GM18951 (cell line): ENCODE data around the gene FAM120C.

Source experiments
- POLR2A ChIP-seq: IDR thresholded peaks from 4 replicates; pipeline ENCODE4 v1.6.1; 2011; ENCODE audit warnings: mild to moderate bottlenecking; ENCODE audit not compliant: insufficient read length, insufficient read depth; ENCODE audit errors: extremely low read depth
- in situ Hi-C: fragments of 300-500 bp; cut with MboI; formaldehyde crosslinking; loops from one replicate; pipeline ENCODE4 v1.12.0; 2022; ENCODE audit warnings: low sequenced_read_pairs, mixed read lengths, inconsistent platforms; ENCODE audit not compliant: unreplicated experiment

Gene FAM120C

DNA sequence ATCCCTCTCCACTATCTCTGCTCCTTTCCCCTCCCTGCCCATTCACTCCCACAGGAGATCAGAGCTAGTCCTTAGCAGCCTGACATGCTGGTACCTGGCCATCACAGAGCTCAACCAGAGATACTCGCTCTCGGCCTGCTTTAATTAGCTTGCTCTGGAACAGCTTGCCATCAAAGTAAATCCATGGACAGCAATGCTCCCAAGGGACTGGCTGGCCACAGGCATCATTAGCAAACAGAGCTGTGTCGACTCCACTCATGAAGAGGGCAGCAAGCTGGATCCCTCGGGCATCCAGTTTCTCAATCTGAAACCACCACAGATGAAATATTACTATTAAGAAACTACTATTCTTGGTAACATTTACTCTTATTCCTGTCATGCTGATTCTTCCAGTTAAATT lies 95.4 kb downstream of the FAM120C start:
- TF ChIP-seq POLR2A: no peak
- in situ Hi-C loops: no loop called here

DNA sequence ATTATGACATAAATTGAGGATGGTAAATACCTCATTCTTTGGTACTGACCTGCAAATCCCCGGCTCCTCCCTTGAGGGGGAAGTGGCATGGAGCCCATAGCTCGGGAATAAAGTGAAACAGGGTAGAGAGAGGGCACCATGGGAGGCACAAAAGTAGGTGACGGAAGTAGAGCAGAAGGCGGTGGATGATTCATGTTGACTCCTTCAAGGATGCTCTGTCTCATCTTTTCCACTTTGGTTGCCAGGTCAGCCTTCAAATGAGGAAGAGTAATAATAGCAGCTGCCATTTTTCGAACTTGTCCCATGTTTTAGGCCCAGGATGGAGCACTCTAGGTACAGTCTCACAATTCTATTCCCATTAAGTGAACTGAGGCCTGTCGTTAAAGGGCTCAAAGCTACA lies 97.4 kb downstream of the FAM120C start:
- in situ Hi-C loops: no loop called here
- no peak for TF ChIP-seq POLR2A

GRCh38 chrX:54076903-54077302 lies 106.2 kb downstream of the FAM120C start:
- in situ Hi-C loops: no loop called here
- no peak for TF ChIP-seq POLR2A

DNA sequence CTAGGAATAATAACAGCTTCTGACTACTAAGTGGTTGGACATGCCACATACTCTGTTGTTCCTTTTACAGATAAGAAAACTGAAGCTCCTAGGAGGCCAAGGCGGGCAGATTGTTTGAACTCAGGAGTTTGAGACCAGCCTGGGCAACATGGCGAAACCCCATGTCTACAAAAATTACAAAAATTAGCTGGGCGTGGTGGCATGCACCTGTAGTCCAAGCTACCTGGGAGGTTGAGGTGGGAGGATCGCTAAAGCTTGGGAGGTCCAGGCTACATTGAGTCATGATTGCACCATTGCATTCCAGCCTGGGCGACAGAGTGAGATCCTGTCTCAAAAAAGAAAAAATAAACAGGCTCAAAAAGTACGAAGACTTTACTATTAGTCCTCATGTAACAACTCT lies 108.2 kb downstream of the FAM120C start:
- TF ChIP-seq POLR2A: no peak
- in situ Hi-C loops: no loop called here

DNA sequence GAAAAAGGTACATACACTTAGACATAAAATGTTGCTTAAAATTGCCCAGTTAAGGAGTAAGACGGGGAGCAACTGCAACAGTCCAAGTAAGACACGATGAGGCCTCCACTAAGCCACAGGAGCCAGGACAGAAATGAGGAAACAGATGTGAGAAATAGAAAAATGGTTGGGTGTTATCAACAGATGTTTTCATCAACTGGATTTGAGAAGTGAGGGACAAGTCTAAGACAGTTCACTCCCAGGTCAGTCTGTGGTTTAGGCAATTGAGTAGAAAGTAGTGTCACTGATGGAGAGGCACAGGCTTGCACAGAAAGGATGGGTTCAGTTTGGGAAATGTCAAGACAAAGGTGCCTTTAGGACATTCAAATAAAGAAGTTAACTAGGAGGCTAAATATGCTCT lies 115.3 kb downstream of the FAM120C start:
- in situ Hi-C loops: no loop called here
- no peak for TF ChIP-seq POLR2A

DNA sequence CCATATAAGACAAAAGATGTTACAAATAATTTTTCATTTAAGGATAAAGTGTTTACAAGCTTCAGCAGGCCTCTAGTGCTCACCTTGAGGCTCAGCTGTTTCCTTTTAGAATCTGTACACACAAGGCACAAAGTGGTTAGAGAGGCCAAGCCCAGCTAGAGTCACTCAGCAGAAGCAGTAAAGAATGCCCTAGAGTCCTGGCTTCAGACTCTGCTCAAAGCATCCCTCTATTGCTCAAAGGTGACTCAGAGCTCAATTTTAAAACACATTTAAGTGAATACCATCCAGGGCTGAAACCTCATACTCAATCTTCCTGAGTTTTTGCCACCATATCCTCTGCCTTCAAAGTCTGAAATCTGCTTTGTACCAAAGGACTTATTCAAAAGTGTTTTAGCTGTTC lies 116.2 kb downstream of the FAM120C start:
- in situ Hi-C loops: no loop called here
- TF ChIP-seq POLR2A: no peak

DNA sequence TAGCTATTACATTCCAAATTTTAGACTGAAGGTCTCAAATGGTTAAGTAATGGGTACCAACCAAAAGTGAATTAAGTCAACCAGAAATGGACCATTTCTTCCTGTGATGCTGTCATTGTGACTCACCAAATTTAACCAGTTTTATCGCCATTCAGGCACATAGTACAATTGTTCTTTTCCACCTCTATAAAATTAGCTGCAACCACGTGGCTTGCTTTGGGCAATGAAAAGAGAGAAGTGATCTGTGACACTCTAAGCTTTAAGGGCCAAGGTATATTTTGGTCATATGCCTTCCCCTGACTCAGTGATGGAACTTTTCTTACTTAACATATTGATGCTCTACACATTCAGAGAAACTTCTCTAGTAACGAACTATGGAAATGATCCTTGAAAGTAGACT lies 118.5 kb downstream of the FAM120C start:
- in situ Hi-C loops: no loop called here
- TF ChIP-seq POLR2A: no peak

GRCh38 chrX:54063361-54063760 lies 119.7 kb downstream of the FAM120C start:
- no peak for TF ChIP-seq POLR2A
- in situ Hi-C loops: no loop called here

- in situ Hi-C loops: no loop called here
- no peak for TF ChIP-seq POLR2A
Measured at GRCh38 chrX:54049801-54050200, 133.3 kb downstream of the FAM120C start.

DNA sequence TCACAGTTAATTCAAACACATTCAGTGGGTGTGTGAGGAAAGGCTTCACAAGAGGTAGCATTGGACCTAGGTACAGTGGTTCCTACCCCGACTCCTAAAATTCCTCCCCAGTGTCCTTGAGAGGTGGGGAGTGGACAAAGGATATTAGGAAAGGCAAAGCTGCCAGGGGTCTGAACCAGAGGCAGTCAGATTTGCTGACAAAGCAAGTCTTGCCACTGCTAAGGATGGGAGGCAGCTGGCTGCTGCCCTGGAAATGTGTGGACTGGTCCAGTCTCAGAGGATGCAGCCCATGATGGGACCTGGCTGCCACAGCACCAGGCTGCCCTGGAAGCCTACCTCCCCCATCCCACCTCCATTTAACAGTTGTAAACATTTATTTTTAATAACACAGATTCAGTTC lies 134.6 kb downstream of the FAM120C start:
- no peak for TF ChIP-seq POLR2A
- in situ Hi-C loops: no loop called here

- TF ChIP-seq POLR2A: no peak
- in situ Hi-C loops: no loop called here
Measured at GRCh38 chrX:54045563-54046228, 137.4 kb downstream of the FAM120C start.

DNA sequence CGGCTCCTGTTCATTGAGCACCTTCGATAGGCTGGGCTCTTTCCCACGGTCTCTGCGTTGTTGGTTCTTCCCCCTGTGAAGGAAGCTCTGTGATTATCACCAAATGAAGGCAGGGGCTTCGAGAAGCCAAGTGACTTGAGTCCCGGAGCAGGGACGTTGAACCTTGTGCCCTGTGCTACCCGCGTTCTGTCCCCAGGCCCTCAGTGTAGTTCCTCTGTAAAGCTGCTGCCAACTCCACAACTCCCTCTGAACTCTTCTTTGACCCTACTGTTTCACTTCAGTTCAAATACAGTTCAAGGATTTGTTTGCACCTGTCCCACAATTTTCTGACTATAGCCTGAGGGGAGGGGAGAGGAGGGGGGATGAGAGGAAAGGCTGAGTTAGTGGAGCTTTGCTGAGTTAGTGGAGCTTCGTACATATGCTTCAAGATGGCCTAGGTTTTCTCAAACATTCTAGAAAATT lies 138.1 kb downstream of the FAM120C start:
- TF ChIP-seq POLR2A: peak; percentile 40
- in situ Hi-C loops: no loop called here

GRCh38 chrX:54044126-54044876 lies 138.8 kb downstream of the FAM120C start, which contains the start of gene PHF8:
Gene PHF8 (minus strand): TSS chrX:54044473. CDS start chrX:54042728, 1,745 bp downstream.
- peak; percentile 13 for TF ChIP-seq POLR2A
- in situ Hi-C loops: no loop called here

DNA sequence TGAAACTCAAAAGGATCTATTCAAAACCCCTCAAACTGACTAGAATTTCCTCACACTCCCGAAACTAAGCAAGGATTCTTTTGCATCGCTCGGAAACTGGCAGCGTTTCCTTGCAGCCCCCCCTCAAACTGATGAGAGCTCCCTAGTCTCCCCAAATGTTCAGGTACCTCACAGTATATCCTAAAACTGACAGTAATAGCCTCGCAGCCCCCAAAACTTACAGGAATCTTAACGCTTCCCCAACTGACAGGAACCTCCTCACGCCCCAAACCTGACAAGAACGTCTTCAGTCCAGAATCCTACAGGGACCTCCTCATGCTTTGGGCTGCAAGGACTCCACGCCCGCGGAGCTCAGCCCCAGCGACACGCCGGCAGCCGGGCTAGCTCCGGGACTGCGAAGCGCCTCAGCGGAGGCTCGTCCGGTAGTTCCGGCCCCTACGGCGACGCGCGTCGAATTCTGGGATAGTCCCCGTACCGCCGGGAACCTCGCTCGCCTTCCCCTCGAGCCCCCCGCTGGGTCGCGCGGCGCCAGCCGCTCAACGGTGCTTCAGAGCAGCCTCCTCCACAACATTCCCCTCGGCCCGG lies 139.4 kb downstream of the FAM120C start:
- peak; percentile 52 for TF ChIP-seq POLR2A
- in situ Hi-C loops: no loop called here
